DND-41 (cell line): Measurements from ENCODE around the gene NKD1.

ENCODE experiments used
- ATAC-seq: fragments of 200-7000 bp; cut with Tn5 transposase; 3 replicates; pipeline ENCODE4 v1.9.1; 2021; ENCODE audit warnings: low read depth; ENCODE audit not compliant: insufficient read depth
- DNase-seq: peaks from one replicate; pipeline ENCODE4 v3.0.0-alpha.2; 2020
- H2AFZ ChIP-seq: 2 replicates; pipeline ENCODE4 v1.6.0; 2012; ENCODE audit warnings: low read depth, low read length
- H3K27ac ChIP-seq: 2 replicates; pipeline ENCODE4 v1.5.1; 2012; ENCODE audit warnings: low read length, inconsistent platforms
- H3K27me3 ChIP-seq: fragments of 200-600 bp; sonication (generic); 2 replicates; pipeline ENCODE4 v1.6.0; 2012; ENCODE audit warnings: low read length, mild to moderate bottlenecking, inconsistent platforms; ENCODE audit not compliant: insufficient read depth, poor library complexity
- H3K36me3 ChIP-seq: 2 replicates; pipeline ENCODE4 v1.5.1; 2012; ENCODE audit warnings: low read length, inconsistent platforms; ENCODE audit not compliant: insufficient read depth
- H3K4me1 ChIP-seq: 2 replicates; pipeline ENCODE4 v1.5.1; 2012; ENCODE audit warnings: mild to moderate bottlenecking, low read length; ENCODE audit not compliant: insufficient read depth
- H3K4me2 ChIP-seq: 2 replicates; pipeline ENCODE4 v1.6.0; 2012; ENCODE audit warnings: mild to moderate bottlenecking, moderate library complexity, low read length, inconsistent platforms; ENCODE audit not compliant: insufficient read depth
- H3K4me3 ChIP-seq, 2 experiments: fragments of 200-600 bp in 1 of 2; shearing (Covaris generic) in 1 of 2; 2 replicates each; pipeline ENCODE4 v1.5.1; 2012 to 2016; ENCODE audit warnings: inconsistent platforms in 2 of 2, low read length in 2 of 2, mild to moderate bottlenecking in 2 of 2, low read depth in 1 of 2, moderate library complexity in 1 of 2
- H3K79me2 ChIP-seq: 2 replicates; pipeline ENCODE4 v1.6.0; 2012; ENCODE audit warnings: low read length, inconsistent platforms; ENCODE audit not compliant: insufficient read depth
- H3K9ac ChIP-seq: 2 replicates; pipeline ENCODE4 v1.6.0; 2012; ENCODE audit warnings: low read depth, mild to moderate bottlenecking, inconsistent platforms, low read length, moderate library complexity
- H3K9me3 ChIP-seq: 2 replicates; pipeline ENCODE4 v1.5.1; 2012; ENCODE audit warnings: low read length, moderate library complexity, mild to moderate bottlenecking, inconsistent platforms; ENCODE audit not compliant: insufficient read depth, severe bottlenecking
- H4K20me1 ChIP-seq: 2 replicates; pipeline ENCODE4 v1.6.0; 2012; ENCODE audit warnings: low read length; ENCODE audit not compliant: insufficient read depth
- EZH2 ChIP-seq: IDR thresholded peaks from 3 replicates; pipeline ENCODE4 v1.6.1; 2012; ENCODE audit warnings: borderline replicate concordance, low read depth, mild to moderate bottlenecking, moderate library complexity, low read length, inconsistent platforms; ENCODE audit not compliant: severe bottlenecking
- TF ChIP-seq, protein P1 (sequence below): IDR thresholded peaks from 2 replicates; pipeline ENCODE4 v1.5.1; 2012; ENCODE audit warnings: borderline replicate concordance, low read length, moderate library complexity, mild to moderate bottlenecking; ENCODE audit not compliant: poor library complexity, severe bottlenecking; ENCODE audit errors: extremely low read depth

NKD1 gene

DNA sequence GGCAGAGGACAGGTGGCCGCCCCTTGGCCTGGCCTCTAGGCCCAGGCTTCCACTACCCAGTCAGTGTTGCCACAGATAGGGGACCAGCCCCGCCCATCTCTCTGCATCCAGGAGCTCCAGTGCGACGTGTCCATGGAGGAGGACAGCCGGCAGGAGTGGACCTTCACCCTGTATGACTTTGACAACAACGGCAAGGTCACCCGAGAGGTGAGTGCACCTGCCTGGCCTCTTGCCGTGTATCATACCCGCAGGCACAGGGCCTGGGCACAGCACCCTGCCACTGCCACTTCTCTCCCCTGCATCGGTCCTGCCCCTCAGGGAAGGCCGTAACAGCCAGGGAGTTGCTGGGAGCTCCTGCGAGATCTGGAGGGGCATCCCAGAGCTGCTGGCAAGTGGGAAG is 77.2 kb downstream of the NKD1 start:
- peaks cover 24% of the 10 kb centered on the region for H3K27me3 ChIP-seq
- peaks cover 9% of the 10 kb centered on the region for H4K20me1 ChIP-seq
- H3K9ac ChIP-seq, result no peak overlapping the region
- no peaks in the 10 kb centered on the region for H3K79me2 ChIP-seq
- H3K4me2 ChIP-seq, result no peak overlapping the region
- no peak overlapping the region for H3K4me3 ChIP-seq
- no peaks in the 10 kb centered on the region for H3K4me1 ChIP-seq
- no peak overlapping the region for H3K27ac ChIP-seq
- TF ChIP-seq, protein P1, sequence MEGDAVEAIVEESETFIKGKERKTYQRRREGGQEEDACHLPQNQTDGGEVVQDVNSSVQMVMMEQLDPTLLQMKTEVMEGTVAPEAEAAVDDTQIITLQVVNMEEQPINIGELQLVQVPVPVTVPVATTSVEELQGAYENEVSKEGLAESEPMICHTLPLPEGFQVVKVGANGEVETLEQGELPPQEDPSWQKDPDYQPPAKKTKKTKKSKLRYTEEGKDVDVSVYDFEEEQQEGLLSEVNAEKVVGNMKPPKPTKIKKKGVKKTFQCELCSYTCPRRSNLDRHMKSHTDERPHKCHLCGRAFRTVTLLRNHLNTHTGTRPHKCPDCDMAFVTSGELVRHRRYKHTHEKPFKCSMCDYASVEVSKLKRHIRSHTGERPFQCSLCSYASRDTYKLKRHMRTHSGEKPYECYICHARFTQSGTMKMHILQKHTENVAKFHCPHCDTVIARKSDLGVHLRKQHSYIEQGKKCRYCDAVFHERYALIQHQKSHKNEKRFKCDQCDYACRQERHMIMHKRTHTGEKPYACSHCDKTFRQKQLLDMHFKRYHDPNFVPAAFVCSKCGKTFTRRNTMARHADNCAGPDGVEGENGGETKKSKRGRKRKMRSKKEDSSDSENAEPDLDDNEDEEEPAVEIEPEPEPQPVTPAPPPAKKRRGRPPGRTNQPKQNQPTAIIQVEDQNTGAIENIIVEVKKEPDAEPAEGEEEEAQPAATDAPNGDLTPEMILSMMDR, result no peak
- TF ChIP-seq EZH2, result no peak
- no peak overlapping the region for H2AFZ ChIP-seq
- no peaks in the 10 kb centered on the region for H3K9me3 ChIP-seq
- H3K36me3 ChIP-seq, result no peaks in the 10 kb centered on the region
- DNase-seq (no peak), ATAC-seq (no peak)

DNA sequence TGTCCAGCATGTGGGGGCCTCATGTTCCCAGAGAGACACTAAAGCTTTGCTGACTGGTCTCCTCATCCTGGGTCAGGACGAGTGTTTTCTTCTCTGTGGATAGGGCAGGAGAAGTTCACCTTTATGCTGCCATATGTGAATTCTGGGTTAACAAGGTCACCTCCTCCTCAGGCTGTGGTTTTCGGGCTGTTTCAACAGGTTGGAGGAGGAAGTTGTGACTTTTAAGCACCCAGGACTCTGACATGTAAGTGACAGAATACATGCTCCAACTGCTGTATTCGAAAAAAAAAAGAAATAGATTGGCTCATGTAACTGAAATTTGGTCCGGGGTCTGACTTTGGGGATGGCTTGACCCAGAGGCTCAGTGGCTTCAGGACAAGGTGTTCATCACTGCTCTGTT is 78.7 kb downstream of the NKD1 start:
- H3K36me3 ChIP-seq, result no peaks in the 10 kb centered on the region
- H3K4me2 ChIP-seq, result no peak overlapping the region
- H2AFZ ChIP-seq, result no peak overlapping the region

DNA sequence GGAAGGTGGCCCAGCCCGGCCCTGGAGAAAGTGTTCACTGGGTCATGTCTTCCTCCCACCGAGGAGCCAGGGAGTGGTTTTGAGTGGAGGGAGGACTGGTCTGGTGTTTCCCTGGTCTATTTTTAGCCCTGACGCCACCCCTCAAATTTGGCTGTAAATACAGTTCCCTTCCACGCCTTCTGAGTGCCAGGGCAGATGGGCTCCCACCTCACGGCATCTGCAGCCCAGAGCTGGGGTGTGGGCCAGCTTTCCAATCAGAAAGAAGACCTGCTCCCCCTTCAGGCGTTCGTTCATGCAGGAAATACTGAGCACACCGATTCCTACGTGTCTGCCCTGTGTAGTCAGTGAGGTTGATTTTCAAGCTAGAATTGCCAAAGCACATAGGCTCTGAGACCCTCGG is 79.2 kb downstream of the NKD1 start:
- no peak overlapping the region for H3K4me3 ChIP-seq
- H3K27me3 ChIP-seq, result peaks cover 24% of the 10 kb centered on the region
- H3K79me2 ChIP-seq, result no peaks in the 10 kb centered on the region
- H2AFZ ChIP-seq, result no peak overlapping the region
- TF ChIP-seq EZH2, result no peak
- TF ChIP-seq, protein P1, result peak; percentile 27
- DNase-seq, result peak; percentile 13
- H4K20me1 ChIP-seq, result peaks cover 7% of the 10 kb centered on the region; the same call in 1 of the 2 replicates
- no peaks in the 10 kb centered on the region for H3K36me3 ChIP-seq
- no peak overlapping the region for H3K9ac ChIP-seq
- H3K9me3 ChIP-seq, result no peaks in the 10 kb centered on the region
- no peak overlapping the region for H3K27ac ChIP-seq
- no peaks in the 10 kb centered on the region for H3K4me1 ChIP-seq
- H3K4me2 ChIP-seq, result no peak overlapping the region
- ATAC-seq, result peak; percentile 48; the same call in 1 of the 3 replicates

More for the DNA sequence above, 78.7 kb downstream of the NKD1 start:
- H3K27ac ChIP-seq, result no peak overlapping the region
- H3K9ac ChIP-seq, result no peak overlapping the region
- no peak overlapping the region for H3K4me3 ChIP-seq
- H4K20me1 ChIP-seq, result peaks cover 12% of the 10 kb centered on the region; the same call in 1 of the 2 replicates
- ATAC-seq (no peak), DNase-seq (no peak)
- TF ChIP-seq EZH2, result no peak
- TF ChIP-seq, protein P1, result no peak
- H3K4me1 ChIP-seq, result no peaks in the 10 kb centered on the region
- no peaks in the 10 kb centered on the region for H3K9me3 ChIP-seq
- no peaks in the 10 kb centered on the region for H3K79me2 ChIP-seq
- peaks cover 24% of the 10 kb centered on the region for H3K27me3 ChIP-seq
